GM12878 (cell line): ENCODE measurements around the gene TRANK1. TPM values are rescaled to one million over a fixed set of nuclear protein-coding genes. Genes with fewer than 3 reads are reported as not detected.

Experiments used
- ATAC-seq: fragments of 200-7000 bp; cut with Tn5 transposase; 3 replicates; pipeline ENCODE4 v1.9.1; 2020; ENCODE audit warnings: mild to moderate bottlenecking, moderate library complexity
- BruUV-seq: library from RNA; stranded (reverse); fragments of 400-500 nt; replicated peaks from 2 replicates; lab custom pipeline; 2021; lab: Mats Ljungman, UMichigan
- CTCF ChIA-PET: fragments of 300-600 bp; sonication (Branson Sonifier 250); formaldehyde crosslinking; extraction: SDS; loops from one replicate; lab custom pipeline; 2021; ENCODE audit warnings: inconsistent platforms; lab: Yijun Ruan, JAX
- POLR2A ChIA-PET: fragments of 350-600 bp; formaldehyde crosslinking; extraction: SDS; loops from one replicate; lab custom pipeline; 2021; ENCODE audit warnings: inconsistent platforms; lab: Charles Lee
- RAD21 ChIA-PET: fragments of 300-600 bp; sonication (Branson Sonifier 250); formaldehyde crosslinking; loops from one replicate; lab custom pipeline; 2023; ENCODE audit warnings: antibody characterized with exemption; ENCODE audit not compliant: unreplicated experiment; lab: Charles Lee
- SMC1A ChIA-PET: fragments of 300-600 bp; sonication (Branson Sonifier 250); formaldehyde crosslinking; loops from one replicate; lab custom pipeline; 2023; ENCODE audit not compliant: unreplicated experiment, uncharacterized antibody; lab: Charles Lee
- DNase-seq: peaks from one replicate; pipeline ENCODE4 v3.0.0-alpha.2; 2011; ENCODE audit warnings: low read depth, low spot score
- FAIRE-seq: peaks from 3 replicates; lab custom pipeline; 2011; peaks lifted over from hg19 to GRCh38; lab: Jason Lieb, UNC
- H2AFZ ChIP-seq: 2 replicates; pipeline ENCODE4 v1.6.0; 2011; ENCODE audit warnings: low read depth, low read length, control low read depth; ENCODE audit not compliant: control insufficient read depth
- H3K27ac ChIP-seq: 2 replicates; pipeline ENCODE4 v1.5.1; 2011; ENCODE audit warnings: control low read depth; ENCODE audit not compliant: control insufficient read depth, insufficient read depth
- H3K27me3 ChIP-seq, 2 experiments: replicated peaks in 1 of 2; 2 replicates each; pipeline versions ENCODE4 v1.6.0 to v1.6.1; 2011; ENCODE audit warnings: low read length in 1 of 2; ENCODE audit not compliant: control insufficient read depth in 2 of 2, insufficient read depth in 2 of 2
- H3K36me3 ChIP-seq, 2 experiments: 2 replicates each; pipeline ENCODE4 v1.5.1; 2011; ENCODE audit warnings: low read length in 1 of 2; ENCODE audit not compliant: control insufficient read depth in 2 of 2, insufficient read depth in 2 of 2
- H3K4me1 ChIP-seq: 2 replicates; pipeline ENCODE4 v1.6.1; 2011; ENCODE audit warnings: mild to moderate bottlenecking, low read length, moderate library complexity, mixed read lengths; ENCODE audit not compliant: control insufficient read depth, insufficient read depth
- H3K4me2 ChIP-seq: 2 replicates; pipeline ENCODE4 v1.6.0; 2011; ENCODE audit warnings: control low read depth; ENCODE audit not compliant: control insufficient read depth, insufficient read depth
- H3K4me3 ChIP-seq: fragments of 200-600 bp; sonication (generic); 2 replicates; pipeline ENCODE4 v1.5.1; 2016
- H3K79me2 ChIP-seq: 2 replicates; pipeline ENCODE4 v1.6.0; 2011; ENCODE audit warnings: low read length; ENCODE audit not compliant: control insufficient read depth, insufficient read depth
- H3K9ac ChIP-seq: 2 replicates; pipeline ENCODE4 v1.8.0; 2011; ENCODE audit warnings: low read length, control low read depth, mixed read lengths; ENCODE audit not compliant: control insufficient read depth, insufficient read depth
- H3K9me3 ChIP-seq: replicated peaks from 3 replicates; pipeline ENCODE4 v1.5.1; 2011; ENCODE audit warnings: mild to moderate bottlenecking, low read length; ENCODE audit not compliant: control insufficient read depth, insufficient read depth
- H4K20me1 ChIP-seq: 2 replicates; pipeline ENCODE4 v1.6.0; 2011; ENCODE audit not compliant: control insufficient read depth, insufficient read depth
- BCLAF1 ChIP-seq: fragments of 450-650 bp; IDR thresholded peaks from 2 replicates; pipeline ENCODE4 v1.6.1; 2017; ENCODE audit warnings: antibody characterized with exemption, mild to moderate bottlenecking, moderate library complexity
- CHD2 ChIP-seq: IDR thresholded peaks from 2 replicates; pipeline ENCODE4 v1.6.1; 2011; ENCODE audit warnings: low read depth, low read length, improper control_type of control experiment, borderline replicate concordance
- CHD4 ChIP-seq: fragments of 200-600 bp; sonication (generic); IDR thresholded peaks from 2 replicates; pipeline ENCODE4 v1.6.1; 2016; ENCODE audit warnings: mild to moderate bottlenecking
- DPF2 ChIP-seq: fragments of 450-650 bp; IDR thresholded peaks from 2 replicates; pipeline ENCODE4 v1.6.1; 2017; ENCODE audit warnings: mild to moderate bottlenecking
- HDGF ChIP-seq: fragments of 450-650 bp; IDR thresholded peaks from 2 replicates; pipeline ENCODE4 v1.6.1; 2016; ENCODE audit warnings: antibody characterized with exemption
- IRF3 ChIP-seq: fragments of 450-650 bp; IDR thresholded peaks from 2 replicates; pipeline ENCODE4 v1.6.1; 2014; ENCODE audit warnings: mild to moderate bottlenecking
- IRF5 ChIP-seq: fragments of 450-650 bp; IDR thresholded peaks from 2 replicates; pipeline ENCODE4 v1.6.1; 2017; ENCODE audit warnings: borderline replicate concordance
- NFIC ChIP-seq: IDR thresholded peaks from 2 replicates; pipeline ENCODE4 v1.6.1; 2012; ENCODE audit warnings: low read depth, mild to moderate bottlenecking, inconsistent platforms, low read length, moderate library complexity
- PBX3 ChIP-seq: IDR thresholded peaks from 2 replicates; pipeline ENCODE4 v1.6.1; 2011; ENCODE audit warnings: mild to moderate bottlenecking, low read depth, low read length, moderate library complexity; ENCODE audit not compliant: insufficient replicate concordance
- TAF1 ChIP-seq: IDR thresholded peaks from 2 replicates; pipeline ENCODE4 v1.6.1; 2011; ENCODE audit warnings: mild to moderate bottlenecking, low read depth, low read length, borderline replicate concordance
- TCF3 ChIP-seq: IDR thresholded peaks from 2 replicates; pipeline ENCODE4 v1.6.1; 2012; ENCODE audit warnings: low read depth, mild to moderate bottlenecking, low read length, borderline replicate concordance; ENCODE audit not compliant: insufficient read depth
- USF1 ChIP-seq: IDR thresholded peaks from 2 replicates; pipeline ENCODE4 v1.6.1; 2011; ENCODE audit warnings: borderline replicate concordance, low read depth, mild to moderate bottlenecking, moderate library complexity, mixed read lengths, low read length; ENCODE audit not compliant: insufficient read depth; ENCODE audit errors: extremely low read length
- ZNF274 ChIP-seq: IDR thresholded peaks from one replicate; pipeline ENCODE4 v1.8.0; 2011; ENCODE audit not compliant: insufficient read length, insufficient read depth
- ZNF622 ChIP-seq: fragments of 450-650 bp; IDR thresholded peaks from 2 replicates; pipeline ENCODE4 v1.6.1; 2017; ENCODE audit warnings: mild to moderate bottlenecking, inconsistent platforms
- WGBS: methylation state at CpG from one replicate; pipeline ENCODE4 v1.1.6; 2016; ENCODE audit warnings: low lambda C conversion rate; ENCODE audit not compliant: insufficient replicate concordance, insufficient coverage; ENCODE audit errors: missing lambda C conversion rate; 5-methylcytosine and 5-hydroxymethylcytosine counted together
- in situ Hi-C: fragments of 300-500 bp; cut with MboI; formaldehyde crosslinking; loops from 9 replicates; pipeline ENCODE4 v1.14.3; 2018; ENCODE audit warnings: mixed read lengths
- intact Hi-C: fragments of 100-400 bp; cut with micrococcal nuclease; formaldehyde crosslinking; loops from one replicate; pipeline ENCODE4 v1.14.2; 2022; ENCODE audit not compliant: unreplicated experiment
- polyA plus RNA-seq, 11 experiments: library from polyadenylated mRNA; depleted of rRNA in 4 of 11; unstranded in 6 of 11; stranded (reverse) in 5 of 11; fragments of >200 nt; fragmentation: Nextera tagmentation in 4 of 11; fragmentation: Illumina TruSeq in 1 of 11; extraction: Ambion mirVana in 4 of 11; extraction: Trizol in 1 of 11; gene quantifications; 1 replicate in 1 of 11; 2 replicates in 10 of 11; pipeline versions ENCODE4 v1.2.1 to v1.2.3, GENCODE V29; 2011 to 2016; ENCODE audit warnings: inconsistent platforms in 2 of 11, missing spikeins in 2 of 11, low read depth in 1 of 11
- total RNA-seq, 4 experiments: library from RNA; depleted of rRNA in 3 of 4; stranded (reverse); fragments of >200 nt in 3 of 4; fragmentation: Illumina TruSeq in 1 of 4; extraction: Trizol in 1 of 4; gene quantifications; 2 replicates each; pipeline versions ENCODE4 v1.2.1 to v1.2.3, GENCODE V29; 2013 to 2021

The TRANK1 gene
- total and polyA plus RNA-seq, 10 of the 15 experiments (the other 5 are each of a cell fraction or from before 2014, with no cell fraction given), result 0.46 to 8.8 (median 1.1) TPM

- H4K20me1 ChIP-seq, result no peaks in the 10 kb centered on the region
- FAIRE-seq (no peak), ATAC-seq (peak; percentile 90), DNase-seq (no peak)
- H2AFZ ChIP-seq, result peak within 1 kb of the TSS; percentile 88
- WGBS, result 1% methylated on average over 48 of the region's 48 CpGs
- in situ Hi-C loops, result no loop called here
- peaks cover 75% of the 10 kb centered on the region for H3K79me2 ChIP-seq
- ChIA-PET CTCF (interaction anchor here (0.6 to 2.0 kb wide), 10 partner anchors 23 to 138 kb away, joined by 3 to 7 read pairs (median 4); no protein-coding TSS in a partner anchor), SMC1A (interaction anchor here (0.7 to 7.5 kb wide), 12 partner anchors 10 to 221 kb away, joined by 3 to 46 read pairs (median 3); no protein-coding TSS in a partner anchor), POLR2A (interaction anchor here (0.6 to 2.5 kb wide), 14 partner anchors 11 to 1172 kb away, joined by 3 to 17 read pairs (median 4); partner anchors contain the start of gene OXSR1), RAD21 (interaction anchor here (0.7 to 3.2 kb wide), 6 partner anchors 23 to 147 kb away, joined by 3 to 16 read pairs (median 4); no protein-coding TSS in a partner anchor)
- H3K4me3 ChIP-seq, result peak within 1 kb of the TSS; percentile 97
- no TSS peak for BruUV-seq
- H3K9me3 ChIP-seq, result no peaks in the 10 kb centered on the region
- peak within 1 kb of the TSS; percentile 95 for H3K9ac ChIP-seq
- intact Hi-C loops, result loop anchor here (5.0 kb wide), 1 partner anchor 101 kb away; no protein-coding TSS in a partner anchor
- no peaks in the 10 kb centered on the region for H3K4me1 ChIP-seq
- H3K27ac ChIP-seq, result peak within 1 kb of the TSS; percentile 92
- H3K27me3 ChIP-seq, result no peaks in the 10 kb centered on the region
- H3K36me3 ChIP-seq, result peaks cover 0 to 5% of the 10 kb centered on the region in 2 experiments; a peak in 2 of 4 replicates
- peak within 1 kb of the TSS; percentile 60 for H3K4me2 ChIP-seq
- no peak for TF ChIP-seq PBX3
- peak; percentile 96; the same call in 1 of the 2 replicates for TF ChIP-seq HDGF
- no peak; the same call in 1 of the 2 replicates for TF ChIP-seq CHD2
- no peak for TF ChIP-seq NFIC
- no peak for TF ChIP-seq BCLAF1
- TF ChIP-seq IRF3, result no peak
- TF ChIP-seq TAF1, result peak; percentile 86; the same call in 1 of the 2 replicates
- TF ChIP-seq ZNF274, result no peak
- no peak for TF ChIP-seq ZNF622
- no peak for TF ChIP-seq IRF5
- TF ChIP-seq TCF3, result peak; percentile 47; the same call in 1 of the 2 replicates
- TF ChIP-seq CHD4, result no peak
- no peak for TF ChIP-seq USF1
- TF ChIP-seq DPF2, result no peak
Observed at GRCh38 chr3:36992806-36993325, 48.0 kb upstream of the TRANK1 start, which contains the start of gene EPM2AIP1. TSS of gene EPM2AIP1 (minus strand) at chr3:36993131. CDS start at chr3:36993077, 54 bp downstream.
